Bronchial epithelial cell (primary cell): ENCODE results near the gene CPPED1. TPM values are rescaled to one million over a fixed set of nuclear protein-coding genes. Genes with fewer than 3 reads are reported as not detected.
"Not testable (repeated sequence)": the region's sequence is repeated elsewhere in the genome, so short reads cannot be mapped to it uniquely, and the experiment has no call there.

Source experiments
- DNase-seq: peaks from one replicate; pipeline ENCODE4 v3.0.0-alpha.2; 2010; ENCODE audit warnings: low read depth
- FAIRE-seq: peaks from 2 replicates; lab custom pipeline; 2011; peaks lifted over from hg19 to GRCh38; lab: Jason Lieb, UNC
- H3K27me3 ChIP-seq: 2 replicates; pipeline ENCODE4 v1.5.1; 2011; ENCODE audit warnings: low read length; ENCODE audit not compliant: control insufficient read depth, insufficient read depth
- H3K36me3 ChIP-seq: 2 replicates; pipeline ENCODE4 v1.5.1; 2011; ENCODE audit warnings: low read length; ENCODE audit not compliant: control insufficient read depth, insufficient read depth
- H3K4me3 ChIP-seq: 2 replicates; pipeline ENCODE4 v1.5.1; 2011; ENCODE audit warnings: mild to moderate bottlenecking, low read depth, low read length, control low read depth
- total RNA-seq: library from RNA; depleted of rRNA; stranded (reverse); fragments of >200 nt; gene quantifications from 2 replicates; pipeline ENCODE4 v1.2.1, GENCODE V29; 2014
- TF ChIP-seq, protein P1 (sequence below): IDR thresholded peaks from 2 replicates; pipeline ENCODE4 v1.5.1; 2011; ENCODE audit warnings: mild to moderate bottlenecking, moderate library complexity, low read length, control low read depth, inconsistent platforms; ENCODE audit not compliant: insufficient read depth, severe bottlenecking

CPPED1 gene
- total RNA-seq, 1 donor from 2014 or later, result 5.8 TPM

DNA sequence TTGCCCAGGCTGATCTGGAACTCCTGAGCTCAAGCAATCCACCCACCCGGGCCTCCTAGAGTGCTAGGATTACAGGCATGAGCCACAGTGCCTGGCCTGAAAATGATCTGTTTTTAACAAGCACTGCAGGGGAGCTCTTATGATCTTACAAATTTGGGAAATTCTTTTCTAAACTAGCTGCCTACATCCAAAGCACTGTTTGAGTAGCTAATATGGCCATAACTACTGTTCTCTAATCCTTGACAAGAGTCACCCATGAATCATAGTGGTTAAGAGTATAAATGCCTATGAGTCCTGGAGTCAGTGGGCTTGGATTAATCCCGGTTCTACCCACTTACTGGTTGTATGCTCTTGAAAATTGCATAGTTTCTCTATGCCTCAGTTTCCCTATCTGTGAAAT lies 1.4 kb upstream of the CPPED1 start:
- TF ChIP-seq, protein P1, sequence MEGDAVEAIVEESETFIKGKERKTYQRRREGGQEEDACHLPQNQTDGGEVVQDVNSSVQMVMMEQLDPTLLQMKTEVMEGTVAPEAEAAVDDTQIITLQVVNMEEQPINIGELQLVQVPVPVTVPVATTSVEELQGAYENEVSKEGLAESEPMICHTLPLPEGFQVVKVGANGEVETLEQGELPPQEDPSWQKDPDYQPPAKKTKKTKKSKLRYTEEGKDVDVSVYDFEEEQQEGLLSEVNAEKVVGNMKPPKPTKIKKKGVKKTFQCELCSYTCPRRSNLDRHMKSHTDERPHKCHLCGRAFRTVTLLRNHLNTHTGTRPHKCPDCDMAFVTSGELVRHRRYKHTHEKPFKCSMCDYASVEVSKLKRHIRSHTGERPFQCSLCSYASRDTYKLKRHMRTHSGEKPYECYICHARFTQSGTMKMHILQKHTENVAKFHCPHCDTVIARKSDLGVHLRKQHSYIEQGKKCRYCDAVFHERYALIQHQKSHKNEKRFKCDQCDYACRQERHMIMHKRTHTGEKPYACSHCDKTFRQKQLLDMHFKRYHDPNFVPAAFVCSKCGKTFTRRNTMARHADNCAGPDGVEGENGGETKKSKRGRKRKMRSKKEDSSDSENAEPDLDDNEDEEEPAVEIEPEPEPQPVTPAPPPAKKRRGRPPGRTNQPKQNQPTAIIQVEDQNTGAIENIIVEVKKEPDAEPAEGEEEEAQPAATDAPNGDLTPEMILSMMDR, result no peak
- Histone ChIP-seq H3K27me3 (no peaks in the 10 kb centered on the region), H3K4me3 (no peak overlapping the region), H3K36me3 (no peaks in the 10 kb centered on the region)
- DNase-seq (no peak), FAIRE-seq (no peak)

DNA sequence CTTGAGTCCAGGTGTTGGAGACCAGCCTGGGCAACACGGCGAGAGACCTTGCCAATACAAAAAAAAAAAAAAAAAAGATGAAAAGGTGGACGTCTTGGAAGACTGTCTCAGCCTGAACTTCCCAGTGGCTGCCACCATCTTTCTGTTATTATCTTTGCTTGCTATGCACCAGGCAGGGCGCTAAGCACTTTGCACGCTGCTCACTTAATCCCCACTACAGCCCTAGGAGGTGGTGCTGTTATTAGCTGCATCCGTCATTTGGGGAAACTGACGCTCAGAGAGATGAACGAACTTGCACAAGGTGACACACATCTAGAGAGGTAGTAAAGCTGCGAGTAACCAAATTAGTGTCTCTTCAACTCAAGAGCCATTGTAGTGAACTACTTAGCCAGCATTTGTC lies 708 bp upstream of the CPPED1 start:
- no peaks in the 10 kb centered on the region for H3K27me3 ChIP-seq
- no peaks in the 10 kb centered on the region for H3K36me3 ChIP-seq
- DNase-seq, result no peak
- H3K4me3 ChIP-seq, result no peak overlapping the region
- TF ChIP-seq, protein P1, result no peak
- no peak for FAIRE-seq

DNA sequence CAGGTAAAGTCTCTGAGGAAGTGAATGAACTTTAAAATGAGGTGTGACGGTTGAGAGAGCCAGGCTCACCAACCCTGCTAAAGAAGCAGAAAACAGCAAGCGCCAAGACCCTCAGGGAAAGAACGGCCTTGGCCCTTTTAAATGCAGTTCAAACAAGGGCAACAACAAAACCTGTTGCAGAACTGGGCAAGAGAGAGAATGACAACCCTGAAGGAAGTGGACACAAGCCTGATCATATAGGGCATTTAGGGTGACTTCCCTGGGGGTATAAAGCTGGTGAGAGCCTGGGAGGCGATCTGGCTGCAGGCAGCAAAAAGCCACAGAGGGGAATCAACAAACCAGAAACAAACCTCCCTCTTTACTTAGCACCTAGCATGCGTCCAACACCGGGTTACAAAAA lies 1.0 kb downstream of the CPPED1 start:
- TF ChIP-seq, protein P1, result no peak
- FAIRE-seq (no peak), DNase-seq (no peak)
- Histone ChIP-seq H3K27me3 (no peaks in the 10 kb centered on the region), H3K4me3 (no peak overlapping the region), H3K36me3 (no peaks in the 10 kb centered on the region)

DNA sequence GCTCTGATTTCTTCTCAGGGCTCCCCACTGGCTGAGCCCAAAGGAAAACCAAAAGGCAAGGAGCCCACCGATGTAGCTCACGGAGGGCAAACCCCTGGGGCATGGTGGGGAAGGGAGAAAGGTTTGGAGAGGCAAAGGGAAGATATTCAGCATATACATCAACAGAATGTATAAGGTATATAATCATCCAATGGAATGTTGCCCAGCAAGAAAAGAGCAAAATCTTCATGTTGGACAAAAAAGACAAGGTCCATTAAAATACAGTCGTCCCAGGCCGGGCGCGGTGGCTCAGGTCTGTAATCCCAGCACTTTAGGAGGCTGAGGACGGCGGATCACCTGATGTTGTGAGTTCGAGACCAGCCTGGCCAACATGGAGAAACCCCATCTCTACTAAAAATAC lies 1.6 kb downstream of the CPPED1 start:
- Histone ChIP-seq H3K27me3 (no peaks in the 10 kb centered on the region), H3K4me3 (no peak overlapping the region), H3K36me3 (no peaks in the 10 kb centered on the region)
- no peak for DNase-seq
- TF ChIP-seq, protein P1, result no peak
- FAIRE-seq, result no peak

DNA sequence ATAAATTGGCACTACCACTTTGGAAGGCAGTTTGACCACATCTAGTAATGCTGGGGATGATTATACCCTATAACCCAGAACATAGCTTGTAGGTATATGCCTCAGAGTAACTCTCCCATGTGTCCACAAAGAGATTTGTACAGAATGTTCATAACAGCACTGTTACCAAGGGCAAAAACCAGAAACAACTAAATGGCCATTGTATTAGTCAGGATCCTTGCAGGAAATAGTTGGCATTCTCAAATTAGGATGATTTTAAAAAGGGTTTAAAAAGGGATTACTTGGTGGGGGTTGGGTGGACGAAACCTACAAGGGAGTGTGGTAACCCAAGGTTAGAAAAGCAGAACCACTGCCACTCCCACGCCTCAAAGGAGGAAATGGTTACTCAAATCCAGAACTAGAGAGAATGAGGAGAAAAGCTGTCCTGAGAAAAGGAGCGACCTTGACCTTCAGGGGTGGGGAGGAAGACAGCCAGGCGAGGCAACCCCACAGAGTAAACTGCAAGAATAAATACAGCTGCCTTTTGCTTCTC lies 2.1 kb downstream of the CPPED1 start:
- no peak for FAIRE-seq
- H3K4me3 ChIP-seq, result no peak overlapping the region
- no peaks in the 10 kb centered on the region for H3K36me3 ChIP-seq
- TF ChIP-seq, protein P1, result no peak
- no peak for DNase-seq
- no peaks in the 10 kb centered on the region for H3K27me3 ChIP-seq

DNA sequence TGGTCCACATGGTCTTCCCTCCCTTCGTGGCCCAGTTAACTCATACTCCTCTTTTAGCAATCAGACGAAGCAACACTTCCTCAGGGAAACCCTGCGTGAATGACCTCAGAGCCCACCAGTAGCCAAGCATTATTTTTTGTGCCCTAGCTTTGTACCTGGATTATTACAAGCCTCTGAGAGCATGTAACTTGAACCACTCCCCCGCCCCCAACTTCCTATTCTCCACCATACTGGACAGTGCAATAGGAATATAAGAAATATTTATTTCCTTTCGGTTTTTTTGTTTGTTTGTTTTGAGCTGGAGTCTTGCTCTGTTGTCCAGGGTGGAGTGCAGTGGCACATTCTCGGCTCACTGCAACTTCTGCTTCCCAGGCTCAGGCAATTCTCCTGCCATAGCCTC lies 2.9 kb downstream of the CPPED1 start:
- DNase-seq (no peak), FAIRE-seq (no peak)
- no peaks in the 10 kb centered on the region for H3K36me3 ChIP-seq
- H3K4me3 ChIP-seq, result no peak overlapping the region
- TF ChIP-seq, protein P1, result no peak
- no peaks in the 10 kb centered on the region for H3K27me3 ChIP-seq

DNA sequence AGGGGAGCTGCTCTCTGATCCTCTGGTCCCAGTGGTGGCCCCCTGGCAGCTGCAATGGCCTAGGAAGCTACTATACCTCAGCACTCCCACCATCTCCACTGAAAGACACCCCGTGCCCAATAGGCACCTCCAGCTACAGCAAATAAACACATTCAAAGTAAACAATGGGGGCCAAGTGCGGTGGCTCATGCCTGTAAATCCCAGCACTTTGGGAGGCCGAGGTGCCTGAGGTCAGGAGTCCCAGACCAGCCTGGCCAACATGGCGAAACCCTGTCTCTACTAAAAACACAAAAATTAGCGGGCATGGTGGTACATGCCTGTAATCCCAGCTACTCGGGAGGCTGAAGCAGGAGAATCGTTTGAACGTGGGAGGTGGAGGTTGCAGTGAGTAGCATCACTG lies 3.7 kb downstream of the CPPED1 start:
- not testable (repeated sequence) for FAIRE-seq, H3K4me3 ChIP-seq

More for the DNA sequence above, 3.7 kb downstream of the CPPED1 start:
- not testable (repeated sequence) for DNase-seq, H3K27me3 ChIP-seq, H3K36me3 ChIP-seq
